Lung (tissue), 12 donors: ENCODE data around the gene OR10AD1. TPM values are rescaled to one million over a fixed set of nuclear protein-coding genes. Genes with fewer than 3 reads are reported as not detected.
A peak's percentile ranks its signal among the peaks of the same experiment; 100 is the strongest.
"Not testable (repeated sequence)": the region's sequence is repeated elsewhere in the genome, so short reads cannot be mapped to it uniquely, and the experiment has no call there.

ENCODE experiments used
- ATAC-seq: fragments of 200-7000 bp; cut with Tn5 transposase; one replicate; pipeline ENCODE4 v1.9.1; 2020; ENCODE audit warnings: moderate number of reproducible peaks; ENCODE audit not compliant: insufficient read depth, low FRiP score
- DNase-seq, 3 donors: peaks; one replicate each; pipeline ENCODE4 v3.0.0-alpha.2; 2013 to 2017
- H3K27ac ChIP-seq, 2 donors: one replicate each; pipeline ENCODE4 v1.5.1; 2013; ENCODE audit warnings: mild to moderate bottlenecking in 2 of 2, moderate library complexity in 2 of 2, control low read depth in 1 of 2, inconsistent platforms in 1 of 2, low read depth in 1 of 2, low read length in 1 of 2
- H3K27me3 ChIP-seq, 3 donors: one replicate each; pipeline ENCODE4 v1.5.1; 2013; ENCODE audit warnings: low read length in 2 of 3; ENCODE audit not compliant: control insufficient read depth in 3 of 3, insufficient read depth in 3 of 3
- H3K36me3 ChIP-seq, 4 donors: one replicate each; pipeline ENCODE4 v1.5.1; 2013; ENCODE audit warnings: low read length in 4 of 4, mild to moderate bottlenecking in 1 of 4, moderate library complexity in 1 of 4; ENCODE audit not compliant: control insufficient read depth in 4 of 4, insufficient read depth in 4 of 4
- H3K4me1 ChIP-seq, 5 donors: one replicate each; pipeline ENCODE4 v1.5.1; 2013; ENCODE audit warnings: low read length in 5 of 5, mild to moderate bottlenecking in 2 of 5, moderate library complexity in 1 of 5; ENCODE audit not compliant: control insufficient read depth in 5 of 5, insufficient read depth in 5 of 5
- H3K4me3 ChIP-seq: one replicate; pipeline ENCODE4 v1.5.1; 2013; ENCODE audit warnings: mild to moderate bottlenecking, control low read depth, moderate library complexity
- H3K9ac ChIP-seq, 2 donors: one replicate each; pipeline ENCODE4 v1.5.1; 2013; ENCODE audit warnings: low read length in 2 of 2, control low read depth in 1 of 2; ENCODE audit not compliant: insufficient read depth in 1 of 2
- H3K9me3 ChIP-seq, 4 donors: one replicate each; pipeline ENCODE4 v1.5.1; 2013; ENCODE audit warnings: low read length in 3 of 4, mild to moderate bottlenecking in 1 of 4, moderate library complexity in 1 of 4; ENCODE audit not compliant: control insufficient read depth in 4 of 4, insufficient read depth in 3 of 4
- CTCF ChIP-seq: IDR thresholded peaks from 2 replicates; pipeline ENCODE4 v1.5.1; 2012; ENCODE audit warnings: mild to moderate bottlenecking; ENCODE audit errors: control extremely low read depth, extremely low read depth
- WGBS, 2 donors: extraction: QIAGEN DNeasy Blood & Tissue Kit; methylation state at CpG; one replicate each; pipeline ENCODE4 v1.1.7; 2013; 5-methylcytosine and 5-hydroxymethylcytosine counted together
- polyA plus RNA-seq, 2 donors: library from polyadenylated mRNA; stranded (reverse); fragments of 200-250 nt; gene quantifications; one replicate each; pipeline ENCODE4 v1.2.1, GENCODE V29; 2013
- total RNA-seq, 2 donors: library from RNA; depleted of rRNA in 1 of 2; stranded (reverse); fragments of >200 nt in 1 of 2; gene quantifications; one replicate each; pipeline ENCODE4 v1.2.1, GENCODE V29; 2014 to 2021
- donor health status: control.
- donor health status: control.
- donor health status: Bipolar disorder and iron deficiency.
- donor health status: healthy.
- donor health status: DM: yes; HTN: yes; CAD: no.

OR10AD1 gene
- total and polyA plus RNA-seq, 4 donors = not detected

GRCh38 chr12:48157018-48157888 is 45.8 kb downstream of the OR10AD1 start, which contains the start of gene ASB8:
TSS of gene ASB8 (minus strand) at chr12:48157515. CDS start at chr12:48153496, 4,019 bp downstream.
- Histone ChIP-seq H3K4me3 (peak within 1 kb of the TSS; percentile 85), H3K27me3 (no peaks in the 10 kb centered on the region), H3K4me1 (peaks cover 0 to 11% (median 3%) of the 10 kb centered on the region in 5 donors), H3K9me3 (no peaks in the 10 kb centered on the region), H3K36me3 (peaks cover 0 to 7% (median 4%) of the 10 kb centered on the region in 4 donors), H3K9ac (peak within 1 kb of the TSS in 1 of 2 donors; percentile 85), H3K27ac (peak within 1 kb of the TSS; percentile 85 to 90)
- WGBS, 2 donors = 1% methylated on average over 55 to 56 of the region's 56 CpGs
- ATAC-seq = peak; percentile 99
- DNase-seq = peak; percentile 99
- TF ChIP-seq CTCF = peak; percentile 0

- Histone ChIP-seq H3K27me3 (no peaks in the 10 kb centered on the region), H3K9ac (peak overlapping the region in 1 of 2 donors; percentile 67), H3K4me1 (peaks cover 0 to 11% (median 3%) of the 10 kb centered on the region in 5 donors), H3K4me3 (peak overlapping the region; percentile 85), H3K36me3 (peaks cover 0 to 9% (median 5%) of the 10 kb centered on the region in 4 donors), H3K27ac (peak overlapping the region; percentile 82 to 90), H3K9me3 (no peaks in the 10 kb centered on the region)
- WGBS, 2 donors = 29 to 32% methylated on average over 8 of the region's 8 CpGs
- no peak for DNase-seq
- no peak for TF ChIP-seq CTCF
- no peak for ATAC-seq
Observed at GRCh38 chr12:48156652-48157017, 46.5 kb downstream of the OR10AD1 start.

- ATAC-seq, H3K9ac ChIP-seq, H3K9me3 ChIP-seq, H3K4me1 ChIP-seq, DNase-seq, H3K27ac ChIP-seq, H3K27me3 ChIP-seq, H3K4me3 ChIP-seq: not testable (repeated sequence)
- 97 to 98% methylated on average over 5 of the region's 5 CpGs for WGBS, 2 donors
- peaks cover 6 to 18% (median 11%) of the 10 kb centered on the region in 4 donors for H3K36me3 ChIP-seq
Observed at GRCh38 chr12:48155786-48156185, 47.3 kb downstream of the OR10AD1 start.

Other genes with a start within 250 kb of the OR10AD1 start
- 10 to 100 TPM; 35.1 to 53.0 TPM for gene TMEM106C, start 239.7 kb downstream of the OR10AD1 start, total RNA-seq
- 10 to 100 TPM; 29.3 to 33.1 TPM for gene TMEM106C, start 239.7 kb downstream of the OR10AD1 start, polyA plus RNA-seq
- gene COL2A1, start 198.8 kb downstream of the OR10AD1 start, total RNA-seq = 1 to 10 TPM in 1 of 2 donors, under 1 TPM in 1; 0.15 to 8.7 TPM
- under 1 TPM in 1 of 2 donors, not detected in 1; 0.05 TPM for gene COL2A1, start 198.8 kb downstream of the OR10AD1 start, polyA plus RNA-seq
- 10 to 100 TPM; 20.0 to 30.8 TPM for gene SENP1, start 97.2 kb downstream of the OR10AD1 start, total RNA-seq
- gene SENP1, start 97.2 kb downstream of the OR10AD1 start, polyA plus RNA-seq = 1 to 10 TPM; 3.5 to 5.9 TPM
- 10 to 100 TPM; 37.5 to 48.9 TPM for gene PFKM, start 83.9 kb downstream of the OR10AD1 start, total RNA-seq
- 10 to 100 TPM; 14.0 to 23.3 TPM for gene PFKM, start 83.9 kb downstream of the OR10AD1 start, polyA plus RNA-seq
- gene ASB8, start 45.8 kb downstream of the OR10AD1 start, total RNA-seq = 10 to 100 TPM; 34.4 to 55.1 TPM
- gene ASB8, start 45.8 kb downstream of the OR10AD1 start, polyA plus RNA-seq = 10 to 100 TPM; 12.0 to 19.3 TPM
- 1 to 10 TPM in 1 of 2 donors, under 1 TPM in 1; 0.51 to 3.0 TPM for gene CCDC184, start 19.6 kb downstream of the OR10AD1 start, total RNA-seq
- gene CCDC184, start 19.6 kb downstream of the OR10AD1 start, polyA plus RNA-seq = 1 to 10 TPM in 1 of 2 donors, under 1 TPM in 1; 0.63 to 1.4 TPM
- 10 to 100 TPM; 23.1 to 26.8 TPM for gene ZNF641, start 147.6 kb upstream of the OR10AD1 start, total RNA-seq
- 10 to 100 TPM in 1 of 2 donors, 1 to 10 TPM in 1; 6.9 to 11.5 TPM for gene ZNF641, start 147.6 kb upstream of the OR10AD1 start, polyA plus RNA-seq